ENCODE results near the gene DUSP14.

DUSP14 gene

DNA sequence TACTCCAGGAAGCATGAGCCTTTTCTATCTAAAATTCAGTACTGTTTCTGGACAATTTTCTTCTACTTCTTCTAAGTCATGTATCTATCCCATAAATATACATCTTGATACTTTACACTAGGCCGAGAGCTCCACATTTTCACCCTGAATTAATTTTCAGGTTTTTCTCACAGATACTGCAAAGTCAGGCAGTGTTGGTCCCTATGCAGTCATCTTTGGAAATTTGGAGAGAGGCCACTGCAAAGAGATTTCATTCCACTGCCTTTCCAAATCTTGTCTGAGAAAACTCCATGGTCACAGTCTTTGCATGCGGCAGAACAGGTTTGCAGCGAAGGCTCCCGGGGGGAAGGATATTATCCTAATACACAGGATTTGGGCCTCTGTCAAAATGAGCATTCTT is 28.2 kb downstream of the DUSP14 start:
- DNase-seq = no peak

DNA sequence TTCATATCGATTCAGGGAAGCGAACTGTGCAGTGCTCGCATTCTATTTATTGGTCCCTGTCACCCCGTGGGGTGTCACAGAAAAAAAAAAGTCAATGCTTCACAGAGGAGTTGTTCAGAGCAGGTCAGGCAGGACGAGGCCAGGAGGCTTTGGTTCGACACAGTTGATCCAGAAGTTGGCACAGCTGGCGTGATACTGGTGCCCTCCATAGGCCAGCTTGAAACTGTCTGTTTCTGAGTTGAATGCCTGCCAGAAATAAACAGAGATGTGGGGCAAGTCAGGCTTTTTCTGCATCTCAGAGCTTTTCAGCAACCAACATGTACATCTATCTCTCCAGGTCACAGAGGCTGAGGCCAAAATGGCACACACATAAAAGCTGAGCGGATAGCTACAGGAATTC is 29.1 kb downstream of the DUSP14 start:
- no peak for DNase-seq

DNA sequence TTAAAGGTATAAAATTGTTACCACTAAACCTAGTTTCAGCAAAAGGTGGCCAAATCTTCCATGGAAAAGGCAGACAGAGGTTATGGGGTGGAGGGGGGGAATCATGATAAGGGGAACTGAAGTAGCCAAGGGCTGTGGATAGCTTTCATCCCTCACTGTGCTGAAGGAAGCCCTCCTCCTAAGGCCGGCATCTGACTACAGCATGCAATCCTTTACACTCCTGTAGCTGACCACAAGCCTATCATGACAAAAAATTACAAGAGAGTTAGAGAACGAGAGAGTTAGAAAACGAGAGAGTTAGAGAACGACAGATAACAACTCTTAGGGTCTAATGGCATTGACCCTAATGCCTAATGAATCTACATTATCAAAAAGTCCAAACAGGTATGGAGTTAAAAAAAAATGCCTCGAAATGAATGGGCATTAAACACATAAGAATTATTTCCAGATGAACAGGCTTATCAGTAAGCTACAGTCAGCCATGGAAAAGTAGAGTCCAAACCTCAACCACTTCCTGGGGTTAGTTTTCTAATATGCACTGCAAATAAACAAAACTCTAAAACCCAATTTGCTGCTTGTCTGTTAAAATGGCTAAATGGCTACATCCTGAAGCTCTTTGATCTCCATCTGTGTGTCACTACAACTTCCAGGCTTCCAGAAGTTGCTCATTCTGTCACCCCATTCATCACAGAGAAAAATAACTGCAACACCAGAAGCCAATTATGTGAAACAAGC is 29.7 kb downstream of the DUSP14 start:
- no peak for DNase-seq

DNA sequence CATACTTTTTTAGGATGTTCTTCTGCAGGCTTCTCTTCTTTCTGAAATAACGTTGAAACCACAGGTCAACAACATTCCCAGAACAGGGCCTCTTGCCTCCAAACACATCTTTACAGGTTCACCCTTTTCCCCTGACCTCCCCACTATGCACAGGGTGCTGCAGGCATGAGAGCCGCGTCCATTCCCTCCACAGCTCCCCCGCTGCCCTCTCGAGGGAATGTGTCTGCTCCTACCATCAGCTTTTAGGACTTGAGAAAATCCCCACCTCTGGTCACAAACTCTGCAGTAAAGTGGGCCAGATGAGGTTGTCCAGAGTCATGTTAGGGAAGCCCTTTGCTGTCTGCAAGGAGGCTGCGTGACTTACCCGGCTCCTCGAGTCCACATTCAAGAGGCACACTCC is 30.5 kb downstream of the DUSP14 start:
- no peak for DNase-seq

DNA sequence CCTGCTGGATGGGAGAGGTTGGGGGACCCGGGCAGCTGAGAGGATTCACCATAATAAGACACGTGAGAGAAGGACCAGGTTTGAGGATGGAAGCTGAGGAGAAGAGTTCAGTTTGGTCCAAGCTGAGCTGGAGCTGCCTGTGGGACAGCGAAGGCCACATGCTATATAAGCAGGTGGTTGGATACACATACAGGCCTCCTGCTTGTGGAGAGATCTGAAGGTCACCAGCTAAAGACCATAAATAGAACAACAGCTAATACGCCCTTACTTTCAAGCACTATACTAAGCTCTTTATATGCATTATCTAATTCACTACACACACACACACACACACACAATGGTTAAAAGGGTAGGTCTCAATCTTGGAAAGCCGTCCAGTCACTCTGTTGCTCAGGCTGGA is 32.1 kb downstream of the DUSP14 start:
- DNase-seq = no peak

DNA sequence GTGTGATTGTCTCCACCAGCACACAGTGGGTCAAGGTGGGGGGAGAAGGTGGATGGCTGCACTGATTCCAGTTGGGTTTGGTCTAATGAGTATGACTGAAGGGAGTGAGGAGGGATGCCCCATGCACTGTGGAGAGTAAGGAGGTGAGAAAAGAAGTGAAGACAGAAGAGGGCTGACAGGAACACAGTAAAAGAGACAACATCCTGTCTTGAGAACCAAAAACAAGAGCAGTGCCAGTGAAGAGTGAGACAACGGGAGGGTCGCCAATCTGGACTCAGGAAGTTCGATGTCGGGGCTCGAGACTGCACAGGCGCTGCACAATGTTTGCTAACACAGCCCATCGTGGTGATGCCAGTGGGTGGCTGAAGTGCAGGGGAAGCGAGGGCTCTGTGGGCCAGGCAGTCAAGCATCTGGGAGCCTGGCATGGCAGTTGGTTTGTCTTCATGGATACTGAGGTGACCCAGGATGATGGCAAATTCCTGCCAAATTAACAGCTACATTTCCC is 34.1 kb downstream of the DUSP14 start:
- no peak for DNase-seq

DNA sequence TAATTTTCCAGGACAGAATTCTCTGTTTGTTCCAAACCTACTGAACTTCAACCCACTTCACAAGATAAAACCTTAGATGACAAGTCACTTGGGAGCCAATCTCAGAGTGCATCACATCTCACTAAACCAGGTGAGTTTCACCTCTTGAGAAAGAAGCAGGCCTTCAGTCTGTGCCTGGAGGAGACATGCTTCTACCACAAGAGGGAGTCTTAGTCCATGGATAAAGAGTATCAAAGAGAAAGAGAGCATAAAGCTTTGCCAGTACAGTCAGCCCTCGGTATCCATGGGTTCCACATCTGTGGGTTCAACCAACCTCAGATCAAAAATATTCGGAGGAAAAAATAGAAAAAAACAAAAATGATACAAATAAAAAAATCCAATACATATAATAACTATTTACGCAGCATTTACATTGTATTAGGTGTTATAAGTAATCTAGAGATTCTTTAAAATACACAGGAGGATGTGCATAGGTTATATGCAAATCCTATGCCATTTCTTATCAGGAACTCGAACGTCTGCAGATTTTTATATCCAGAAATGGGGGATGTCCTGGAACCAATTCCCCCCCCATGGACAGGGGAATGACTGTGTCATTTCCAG is 37.7 kb downstream of the DUSP14 start:
- no peak for DNase-seq

DNA sequence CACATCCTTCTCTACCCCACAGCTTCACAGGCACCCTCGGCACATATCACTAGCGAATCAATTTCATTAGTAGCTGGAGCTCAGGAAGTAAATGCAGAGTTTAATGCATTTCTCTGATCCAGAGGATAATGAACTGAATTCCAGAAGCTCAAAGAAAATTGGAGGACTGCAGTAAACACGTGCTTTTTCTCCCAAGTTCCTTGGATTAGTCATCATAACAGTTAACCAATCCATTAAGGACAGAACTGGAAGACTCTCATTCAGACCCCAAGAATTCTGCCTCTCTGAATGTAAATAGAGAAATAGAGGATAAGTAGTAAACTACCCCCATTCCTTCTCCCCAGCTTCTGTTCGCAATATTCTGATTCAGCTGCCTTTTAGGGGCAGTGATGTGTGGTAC is 40.7 kb downstream of the DUSP14 start:
- DNase-seq = no peak

DNA sequence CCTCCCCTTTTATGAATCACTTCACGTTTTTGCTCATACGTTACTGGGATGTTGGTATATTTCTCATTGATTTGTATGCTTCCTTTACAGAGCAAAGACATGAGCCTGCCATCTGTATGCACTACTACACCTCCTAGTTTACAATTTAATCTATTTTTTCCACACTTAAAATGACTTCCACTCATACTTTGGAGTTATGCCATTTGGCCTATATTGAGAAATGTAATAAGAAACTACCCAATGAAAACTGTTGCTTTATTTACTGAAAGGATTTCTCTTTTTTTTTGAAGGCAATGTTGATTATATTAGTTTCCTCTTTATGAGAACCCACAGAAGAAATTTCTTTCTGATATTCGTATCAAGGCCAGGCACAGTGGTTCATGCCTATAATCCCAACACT is 43.1 kb downstream of the DUSP14 start:
- DNase-seq = no peak

DNA sequence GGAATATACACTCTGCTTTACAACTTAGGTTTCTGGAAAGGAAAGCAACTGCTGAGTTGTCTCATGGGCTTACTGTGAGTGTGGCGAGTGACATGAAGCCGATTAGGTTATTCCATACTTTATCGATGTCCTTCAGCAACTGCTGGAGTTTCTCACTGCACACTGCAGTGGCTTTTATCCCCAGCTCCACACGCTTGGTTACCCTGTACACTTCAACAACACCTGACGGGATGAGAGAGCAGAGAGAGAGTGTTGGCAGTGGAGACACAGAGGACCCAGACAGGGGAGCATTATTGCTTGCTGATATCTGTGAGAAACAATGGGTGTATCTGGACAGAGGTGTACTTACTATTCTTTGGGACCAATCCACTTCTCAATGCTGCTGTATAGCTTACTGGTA is 46.2 kb downstream of the DUSP14 start:
- DNase-seq = no peak

DNA sequence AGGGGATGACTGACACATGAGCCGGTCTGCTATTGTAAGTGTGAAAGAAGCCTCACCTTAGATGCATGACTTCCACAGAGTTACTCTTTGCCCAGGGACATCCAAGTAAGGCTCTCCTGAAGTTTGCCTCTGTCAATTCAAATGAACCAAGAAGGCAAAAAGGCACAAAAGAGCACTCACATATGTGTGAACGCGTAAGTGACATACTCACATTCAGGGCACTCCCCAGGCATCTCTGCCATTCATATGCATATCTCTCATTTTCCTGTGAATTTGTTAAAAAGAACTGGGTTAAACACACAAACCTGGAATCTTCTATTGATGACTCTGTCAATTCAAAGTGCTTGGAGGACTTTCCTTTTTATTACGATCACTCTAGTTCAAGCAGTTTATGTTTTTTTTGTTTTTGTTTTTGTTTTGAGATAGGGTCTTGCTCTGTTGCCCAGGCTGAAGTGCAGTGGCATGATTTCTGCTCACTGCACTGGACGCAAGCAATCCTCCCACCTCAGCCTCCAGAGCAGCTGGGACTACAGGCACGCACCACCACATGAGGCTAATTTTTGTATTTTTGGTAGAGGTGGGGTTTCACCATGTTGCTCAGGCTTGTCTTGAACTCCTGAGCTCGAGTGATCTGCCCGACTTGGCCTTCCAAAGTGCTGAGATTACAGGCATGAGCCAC is 49.4 kb downstream of the DUSP14 start:
- DNase-seq = no peak

DNA sequence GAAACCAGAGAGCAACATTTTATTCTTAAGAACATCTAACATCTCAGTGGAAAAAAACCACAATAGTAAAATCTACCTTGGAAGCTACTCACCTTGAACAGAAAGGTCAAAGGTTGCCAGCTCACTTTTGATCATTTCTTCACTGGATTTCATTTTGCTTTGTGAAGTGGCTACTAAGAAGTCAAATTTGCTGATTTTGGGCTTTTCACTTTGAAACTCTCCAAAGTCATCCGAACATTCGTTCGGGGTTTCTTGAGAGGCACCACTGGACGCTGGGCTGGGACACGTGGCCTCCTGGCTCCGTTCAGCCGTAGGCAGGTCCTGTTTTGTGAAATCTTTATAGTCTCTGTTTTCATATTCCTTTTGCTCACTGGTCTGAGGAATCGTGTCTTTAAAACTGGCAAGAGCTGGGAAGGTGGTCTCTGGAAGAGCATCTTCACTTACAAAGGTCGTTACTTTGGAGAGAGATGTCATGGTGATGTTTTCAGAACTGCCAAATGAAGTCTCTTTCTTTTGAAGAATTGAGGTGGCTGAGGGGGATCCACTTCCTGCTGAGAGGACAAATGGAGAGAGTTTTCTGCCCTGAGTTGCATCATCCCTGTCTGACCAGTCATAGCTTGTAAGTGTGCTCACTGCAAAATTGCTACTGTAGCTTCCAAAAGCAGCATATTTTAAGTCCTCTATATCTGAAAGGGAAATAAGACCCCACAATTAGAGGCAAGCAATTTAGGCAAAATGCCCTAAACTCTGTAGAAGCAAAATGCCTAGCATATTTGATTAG is 52.4 kb downstream of the DUSP14 start:
- no peak for DNase-seq

DNA sequence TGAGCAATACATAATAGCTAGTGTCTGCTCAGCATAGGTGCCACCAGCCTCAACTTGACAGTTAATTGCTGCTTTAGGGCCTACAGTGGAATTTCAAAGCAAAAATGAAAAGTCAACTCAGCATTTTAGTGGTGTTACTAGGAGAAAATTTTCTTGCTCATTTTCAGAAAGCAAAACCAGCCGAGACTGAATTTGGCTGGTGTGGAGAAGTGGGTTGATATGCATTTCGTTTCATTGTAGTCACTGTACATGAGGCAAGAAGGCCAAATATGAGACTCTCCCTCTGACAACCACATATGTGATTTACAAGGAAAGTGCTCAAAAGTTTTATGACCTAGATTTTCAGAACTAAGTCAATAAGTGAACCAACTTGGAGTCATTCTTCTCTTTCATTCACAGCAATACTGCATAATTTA is 54.0 kb downstream of the DUSP14 start:
- no peak for DNase-seq

DNA sequence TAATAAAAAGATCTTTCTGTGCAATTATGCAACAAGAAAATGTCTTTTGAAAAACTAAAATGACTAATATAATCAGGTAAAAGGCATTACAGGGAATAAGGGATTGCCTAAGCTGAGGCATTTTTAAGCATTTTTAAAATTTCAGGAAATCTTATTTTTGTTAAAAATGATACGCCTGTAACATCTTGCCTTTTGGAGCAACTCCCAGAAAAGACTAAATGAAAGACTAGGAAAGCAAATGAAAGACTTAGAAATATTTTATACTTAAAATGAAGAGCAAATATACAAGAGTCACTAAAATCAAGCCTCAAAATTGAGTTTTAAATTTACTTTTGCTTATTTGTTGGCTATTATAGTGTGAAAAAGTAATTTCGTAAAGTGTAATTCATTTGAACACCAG is 55.8 kb downstream of the DUSP14 start:
- DNase-seq = no peak

DNA sequence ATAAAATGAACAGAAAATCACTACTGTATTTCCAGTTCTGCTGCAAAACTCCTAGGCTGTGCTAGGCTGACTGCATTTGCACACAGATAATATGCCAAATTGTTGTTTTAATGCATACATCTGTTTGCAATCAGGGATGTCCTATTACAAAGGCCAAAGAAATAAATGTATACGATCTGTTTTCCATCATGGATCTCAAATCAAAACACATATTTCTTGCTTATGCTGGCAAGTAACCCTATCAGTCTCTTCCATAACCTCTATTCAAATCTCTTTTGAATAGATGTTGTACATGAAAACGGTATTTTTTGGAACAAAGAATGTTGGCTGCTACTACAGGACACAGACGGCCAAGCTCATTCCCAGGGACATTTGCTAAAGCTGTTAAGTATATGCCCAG is 56.6 kb downstream of the DUSP14 start:
- no peak for DNase-seq

DNA sequence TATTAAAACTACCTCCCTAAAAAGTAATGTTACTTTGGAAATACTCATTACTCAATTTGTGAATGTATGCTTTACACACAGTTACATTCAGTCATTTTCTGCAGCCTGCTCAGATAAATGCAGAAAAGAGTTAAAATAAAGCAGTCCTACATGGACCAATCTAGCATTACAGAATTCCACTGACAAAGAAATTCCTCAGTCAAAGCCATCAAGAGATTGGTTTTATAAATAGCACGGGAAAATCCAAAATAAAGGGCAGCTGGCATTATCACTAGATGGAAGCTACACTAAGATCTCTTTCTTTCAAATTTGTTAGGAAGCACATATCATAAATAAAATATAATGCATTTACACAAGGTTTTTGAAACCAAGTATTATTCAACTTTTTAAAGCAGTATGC is 58.3 kb downstream of the DUSP14 start:
- DNase-seq = no peak

DNA sequence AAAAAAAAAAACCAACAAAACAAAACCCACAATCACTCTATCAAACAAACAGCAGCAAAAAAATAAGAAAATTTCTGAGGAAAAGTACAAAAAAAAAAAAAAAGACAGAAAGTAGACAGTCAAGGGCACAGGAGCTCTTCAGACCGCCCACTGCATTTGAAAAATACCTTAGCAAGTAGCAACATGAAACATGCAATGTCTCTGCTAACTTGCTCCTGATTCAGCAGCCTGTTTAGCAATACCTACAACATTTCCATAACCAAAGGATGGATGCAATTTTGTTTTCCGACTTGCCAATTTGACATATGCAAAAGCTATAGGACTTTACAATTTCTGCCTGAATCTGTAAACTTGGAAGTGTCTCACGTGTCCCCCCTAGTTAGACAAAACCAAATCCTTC is 62.1 kb downstream of the DUSP14 start:
- no peak for DNase-seq

DNA sequence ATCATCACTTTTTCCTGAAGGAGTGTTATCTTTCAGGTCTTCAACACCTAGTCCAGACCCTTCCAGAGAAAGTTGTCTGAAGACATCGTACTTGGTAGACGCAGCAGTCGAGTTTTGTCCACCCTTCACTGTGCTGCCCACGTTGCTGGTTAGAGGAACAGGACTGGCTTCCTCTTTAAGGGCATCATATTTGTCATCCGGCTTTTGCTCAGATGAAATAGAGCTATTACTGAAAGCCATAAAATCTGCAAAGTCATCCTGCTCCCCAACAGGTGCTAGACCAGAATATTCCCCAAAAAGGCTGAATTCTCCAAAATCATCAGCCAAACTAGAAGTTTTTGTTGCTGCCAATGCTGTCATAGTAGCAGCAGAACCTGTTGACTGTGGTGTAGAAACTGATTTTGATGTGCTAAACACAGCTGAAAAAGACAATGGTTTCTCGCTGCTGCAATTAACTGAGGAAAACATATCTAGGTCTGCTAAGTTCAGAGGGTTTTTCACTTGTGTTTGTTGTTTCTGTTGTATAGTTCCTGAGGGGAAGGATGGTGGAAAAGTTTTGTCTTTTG is 63.8 kb downstream of the DUSP14 start:
- no peak for DNase-seq

DNA sequence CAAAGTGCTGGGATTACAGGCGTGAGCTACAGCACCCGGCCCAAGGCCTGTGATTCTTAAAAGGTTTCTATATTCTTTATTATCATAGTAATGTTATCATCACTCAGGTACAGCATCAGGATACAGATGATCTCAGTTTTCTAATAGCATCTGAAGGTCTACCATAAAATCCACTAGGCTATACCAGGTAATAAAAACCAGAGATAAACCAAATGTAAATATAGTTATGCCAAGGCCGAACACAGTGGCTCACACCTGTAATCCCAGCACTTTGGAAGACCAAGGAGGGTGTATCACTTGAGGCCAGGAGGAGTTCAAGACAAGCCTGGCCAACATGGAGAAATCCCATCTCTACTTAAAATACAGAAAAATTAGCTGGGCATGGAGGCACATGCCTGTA is 65.7 kb downstream of the DUSP14 start:
- DNase-seq = no peak

DNA sequence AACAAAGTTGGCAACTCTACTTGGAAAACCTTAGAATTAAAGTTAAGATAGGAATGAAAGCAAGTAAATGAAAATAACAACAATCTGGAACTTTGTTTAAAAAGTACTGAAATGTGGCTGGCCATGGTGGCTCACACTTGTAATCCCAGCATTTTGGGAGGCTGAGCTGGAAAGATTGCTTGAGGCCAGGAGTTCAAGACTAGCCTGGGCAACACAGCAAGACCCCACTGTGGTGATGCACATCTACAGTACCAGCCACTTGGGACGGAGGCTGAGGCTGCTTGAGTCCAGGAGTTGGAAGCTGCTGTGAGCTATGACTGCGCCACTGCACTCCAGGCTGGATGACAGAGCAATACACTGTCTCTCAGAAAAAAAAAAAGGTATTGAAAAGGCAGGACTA is 67.8 kb downstream of the DUSP14 start:
- DNase-seq = no peak

DNA sequence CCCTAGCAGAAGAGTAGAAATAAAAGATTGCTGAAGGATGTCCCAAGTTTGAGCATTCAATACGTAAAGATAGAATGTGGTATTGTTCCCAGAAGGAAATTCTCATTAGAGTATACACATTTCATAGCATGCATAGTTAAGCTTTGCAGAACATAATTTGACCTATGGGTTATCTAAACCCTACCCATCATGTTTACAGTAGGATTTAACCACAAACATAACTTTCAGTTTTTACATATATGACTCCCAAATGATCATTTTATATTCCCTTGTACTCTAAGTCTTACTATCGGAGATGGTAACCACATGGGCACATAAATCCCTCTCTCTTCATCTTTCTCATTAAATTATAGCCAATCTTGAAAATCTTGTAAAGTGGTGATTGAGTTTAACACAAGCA is 68.6 kb downstream of the DUSP14 start:
- DNase-seq = no peak

DNA sequence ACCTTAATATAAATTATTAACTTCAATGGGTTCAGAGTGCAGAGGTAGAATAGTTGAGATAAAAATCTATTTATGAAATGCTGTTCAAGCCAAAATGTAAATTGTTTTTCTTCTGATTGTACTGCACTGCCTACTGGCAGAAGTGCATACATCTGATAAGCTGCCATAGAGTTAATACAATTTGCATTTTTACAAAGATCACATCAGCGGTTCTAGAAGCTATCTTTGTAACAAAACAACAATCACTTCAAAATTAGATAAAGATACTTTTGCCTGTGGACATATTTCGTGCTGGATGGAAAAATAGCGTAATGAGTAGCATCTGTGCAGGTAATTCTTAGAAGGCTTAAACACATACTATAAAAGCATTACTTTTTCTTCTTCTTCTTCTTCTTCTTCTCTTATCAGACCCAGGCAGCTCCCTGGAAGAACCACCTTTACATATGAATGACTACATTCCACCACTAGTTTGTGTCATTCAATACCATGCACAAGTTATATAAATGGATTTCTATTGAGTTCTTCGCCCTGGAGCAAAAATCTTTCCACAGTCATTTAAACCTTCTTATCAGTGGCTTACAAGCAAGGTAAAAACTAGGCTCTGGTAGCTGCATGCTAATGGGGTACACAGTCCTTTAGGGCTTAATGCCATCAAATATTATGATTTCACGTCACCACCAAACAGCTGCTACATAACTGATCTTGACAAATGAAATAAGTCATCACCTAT is 72.5 kb downstream of the DUSP14 start:
- DNase-seq = no peak
